Astrocyte (in vitro differentiated cells and primary cell): ENCODE data around the gene ZFPM1. TPM values are rescaled to one million over a fixed set of nuclear protein-coding genes. Genes with fewer than 3 reads are reported as not detected.
A peak's percentile ranks its signal among the peaks of the same experiment; 100 is the strongest.

Experiments used
- DNase-seq: peaks from one replicate; pipeline ENCODE4 v3.0.0-alpha.2; 2010; ENCODE audit warnings: low read depth
- FAIRE-seq: peaks from 2 replicates; lab custom pipeline; 2011; peaks lifted over from hg19 to GRCh38; lab: Jason Lieb, UNC
- H2AFZ ChIP-seq: 2 replicates; pipeline ENCODE4 v1.6.0; 2012; ENCODE audit warnings: low read depth, low read length, inconsistent platforms
- H3K27ac ChIP-seq: 2 replicates; pipeline ENCODE4 v1.5.1; 2011; ENCODE audit warnings: low read depth, low read length, inconsistent platforms
- H3K27me3 ChIP-seq: 2 replicates; pipeline ENCODE4 v1.6.0; 2011; ENCODE audit warnings: low read length, inconsistent platforms; ENCODE audit not compliant: insufficient read depth
- H3K36me3 ChIP-seq: 2 replicates; pipeline ENCODE4 v1.5.1; 2011; ENCODE audit warnings: low read length, inconsistent platforms; ENCODE audit not compliant: insufficient read depth
- H3K4me1 ChIP-seq: 2 replicates; pipeline ENCODE4 v1.5.1; 2011; ENCODE audit warnings: low read length, inconsistent platforms; ENCODE audit not compliant: insufficient read depth
- H3K4me2 ChIP-seq: 2 replicates; pipeline ENCODE4 v1.6.0; 2012; ENCODE audit warnings: low read length, inconsistent platforms
- H3K4me3 ChIP-seq: 2 replicates; pipeline ENCODE4 v1.5.1; 2011; ENCODE audit warnings: low read depth, mild to moderate bottlenecking, low read length, inconsistent platforms; ENCODE audit not compliant: insufficient read depth
- H3K79me2 ChIP-seq: 2 replicates; pipeline ENCODE4 v1.6.0; 2012; ENCODE audit warnings: mild to moderate bottlenecking, low read length, inconsistent platforms; ENCODE audit not compliant: insufficient read depth
- H3K9ac ChIP-seq: 2 replicates; pipeline ENCODE4 v1.6.0; 2012; ENCODE audit warnings: mild to moderate bottlenecking, low read length, inconsistent platforms
- H3K9me3 ChIP-seq: 2 replicates; pipeline ENCODE4 v1.5.1; 2012; ENCODE audit warnings: low read depth, mild to moderate bottlenecking, low read length, inconsistent platforms; ENCODE audit not compliant: insufficient read depth
- H4K20me1 ChIP-seq: 2 replicates; pipeline ENCODE4 v1.6.0; 2012; ENCODE audit warnings: low read length, inconsistent platforms; ENCODE audit not compliant: insufficient read depth
- H3K27ac Mint-ChIP-seq: one replicate; pipeline ENCODE4 v1.8.0; 2021; ENCODE audit warnings: mild to moderate bottlenecking, mixed read lengths; ENCODE audit not compliant: unreplicated experiment
- H3K27me3 Mint-ChIP-seq: one replicate; pipeline ENCODE4 v1.8.0; 2021; ENCODE audit warnings: low read depth, mixed read lengths; ENCODE audit not compliant: unreplicated experiment
- H3K36me3 Mint-ChIP-seq: one replicate; pipeline ENCODE4 v1.8.0; 2021; ENCODE audit warnings: low read depth, mixed read lengths; ENCODE audit not compliant: unreplicated experiment
- H3K4me1 Mint-ChIP-seq: one replicate; pipeline ENCODE4 v1.8.0; 2021; ENCODE audit warnings: low read depth, mixed read lengths; ENCODE audit not compliant: unreplicated experiment
- H3K4me3 Mint-ChIP-seq: one replicate; pipeline ENCODE4 v1.8.0; 2021; ENCODE audit warnings: mild to moderate bottlenecking, moderate library complexity, mixed read lengths; ENCODE audit not compliant: unreplicated experiment
- H3K9me3 Mint-ChIP-seq: one replicate; pipeline ENCODE4 v1.8.0; 2021; ENCODE audit warnings: mild to moderate bottlenecking, mixed read lengths; ENCODE audit not compliant: unreplicated experiment
- EZH2 ChIP-seq: IDR thresholded peaks from 2 replicates; pipeline ENCODE4 v1.6.1; 2012; ENCODE audit warnings: mild to moderate bottlenecking, low read length, inconsistent platforms; ENCODE audit not compliant: insufficient read depth
- total RNA-seq: library from RNA; stranded (reverse); gene quantifications from 2 replicates; pipeline ENCODE4 v1.2.1, GENCODE V29; 2021
- TF ChIP-seq, protein P1 (sequence below): IDR thresholded peaks from 2 replicates; pipeline ENCODE4 v1.5.1; 2011; ENCODE audit warnings: low read depth, mild to moderate bottlenecking, inconsistent platforms, low read length, moderate library complexity; ENCODE audit not compliant: insufficient read depth

Gene ZFPM1
- total RNA-seq, 1 donor from 2014 or later: 8.6 TPM

DNA sequence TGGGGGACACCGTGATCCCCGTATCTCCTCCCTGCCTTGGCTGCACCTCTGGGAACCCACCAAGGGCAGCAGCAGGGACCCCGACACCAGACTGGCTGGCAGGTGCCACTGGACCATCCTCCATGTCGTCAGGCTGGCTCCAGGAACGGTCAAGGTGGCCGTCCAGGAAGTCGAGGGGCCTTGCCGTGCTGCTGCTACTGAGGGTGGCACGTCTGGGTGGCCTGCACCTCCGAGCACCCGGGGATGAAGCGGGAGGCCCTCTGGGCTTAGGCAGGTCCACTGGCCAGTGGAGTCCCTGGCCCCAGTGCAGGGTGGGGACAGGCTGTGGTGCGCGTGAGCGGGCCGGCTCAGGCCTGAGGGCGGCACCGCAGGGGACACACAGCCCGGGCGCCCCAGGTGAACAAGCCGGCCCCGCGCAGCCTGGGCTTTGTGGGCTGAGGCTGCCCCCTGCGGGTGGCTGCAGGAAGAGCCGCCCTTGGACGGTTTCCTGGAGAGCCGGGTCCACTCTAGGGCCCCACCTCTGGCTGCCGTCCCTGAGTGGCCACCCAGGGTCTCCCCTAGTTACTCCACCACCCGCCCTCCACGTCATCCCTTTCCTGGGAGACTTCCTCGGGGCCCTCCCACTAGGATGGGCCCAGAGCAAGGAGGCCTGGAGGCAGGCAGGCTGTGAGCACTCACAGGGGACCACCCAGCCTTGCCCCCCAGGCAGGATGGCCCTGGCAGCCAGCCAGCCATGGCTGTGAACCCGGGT, 74.3 kb downstream of the ZFPM1 start:
- peaks cover 9% of the 10 kb centered on the region for H3K36me3 Mint-ChIP-seq
- no peak overlapping the region for H3K9ac ChIP-seq
- no peaks in the 10 kb centered on the region for H3K79me2 ChIP-seq
- DNase-seq (peak; percentile 14), FAIRE-seq (no peak)
- no peaks in the 10 kb centered on the region for H3K4me1 Mint-ChIP-seq
- H3K4me1 ChIP-seq: peaks cover 2% of the 10 kb centered on the region
- H3K27me3 ChIP-seq: peaks cover 3% of the 10 kb centered on the region
- no peak overlapping the region for H3K27ac Mint-ChIP-seq
- no peaks in the 10 kb centered on the region for H3K27me3 Mint-ChIP-seq
- H4K20me1 ChIP-seq: peaks cover 42% of the 10 kb centered on the region
- no peaks in the 10 kb centered on the region for H3K9me3 ChIP-seq
- no peaks in the 10 kb centered on the region for H3K36me3 ChIP-seq
- no peak overlapping the region for H3K27ac ChIP-seq
- H2AFZ ChIP-seq: no peak overlapping the region
- H3K4me3 ChIP-seq: no peak overlapping the region
- H3K4me3 Mint-ChIP-seq: no peak overlapping the region
- TF ChIP-seq, protein P1, sequence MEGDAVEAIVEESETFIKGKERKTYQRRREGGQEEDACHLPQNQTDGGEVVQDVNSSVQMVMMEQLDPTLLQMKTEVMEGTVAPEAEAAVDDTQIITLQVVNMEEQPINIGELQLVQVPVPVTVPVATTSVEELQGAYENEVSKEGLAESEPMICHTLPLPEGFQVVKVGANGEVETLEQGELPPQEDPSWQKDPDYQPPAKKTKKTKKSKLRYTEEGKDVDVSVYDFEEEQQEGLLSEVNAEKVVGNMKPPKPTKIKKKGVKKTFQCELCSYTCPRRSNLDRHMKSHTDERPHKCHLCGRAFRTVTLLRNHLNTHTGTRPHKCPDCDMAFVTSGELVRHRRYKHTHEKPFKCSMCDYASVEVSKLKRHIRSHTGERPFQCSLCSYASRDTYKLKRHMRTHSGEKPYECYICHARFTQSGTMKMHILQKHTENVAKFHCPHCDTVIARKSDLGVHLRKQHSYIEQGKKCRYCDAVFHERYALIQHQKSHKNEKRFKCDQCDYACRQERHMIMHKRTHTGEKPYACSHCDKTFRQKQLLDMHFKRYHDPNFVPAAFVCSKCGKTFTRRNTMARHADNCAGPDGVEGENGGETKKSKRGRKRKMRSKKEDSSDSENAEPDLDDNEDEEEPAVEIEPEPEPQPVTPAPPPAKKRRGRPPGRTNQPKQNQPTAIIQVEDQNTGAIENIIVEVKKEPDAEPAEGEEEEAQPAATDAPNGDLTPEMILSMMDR: peak; percentile 38
- TF ChIP-seq EZH2: no peak
- no peak overlapping the region for H3K4me2 ChIP-seq
- H3K9me3 Mint-ChIP-seq: no peaks in the 10 kb centered on the region

DNA sequence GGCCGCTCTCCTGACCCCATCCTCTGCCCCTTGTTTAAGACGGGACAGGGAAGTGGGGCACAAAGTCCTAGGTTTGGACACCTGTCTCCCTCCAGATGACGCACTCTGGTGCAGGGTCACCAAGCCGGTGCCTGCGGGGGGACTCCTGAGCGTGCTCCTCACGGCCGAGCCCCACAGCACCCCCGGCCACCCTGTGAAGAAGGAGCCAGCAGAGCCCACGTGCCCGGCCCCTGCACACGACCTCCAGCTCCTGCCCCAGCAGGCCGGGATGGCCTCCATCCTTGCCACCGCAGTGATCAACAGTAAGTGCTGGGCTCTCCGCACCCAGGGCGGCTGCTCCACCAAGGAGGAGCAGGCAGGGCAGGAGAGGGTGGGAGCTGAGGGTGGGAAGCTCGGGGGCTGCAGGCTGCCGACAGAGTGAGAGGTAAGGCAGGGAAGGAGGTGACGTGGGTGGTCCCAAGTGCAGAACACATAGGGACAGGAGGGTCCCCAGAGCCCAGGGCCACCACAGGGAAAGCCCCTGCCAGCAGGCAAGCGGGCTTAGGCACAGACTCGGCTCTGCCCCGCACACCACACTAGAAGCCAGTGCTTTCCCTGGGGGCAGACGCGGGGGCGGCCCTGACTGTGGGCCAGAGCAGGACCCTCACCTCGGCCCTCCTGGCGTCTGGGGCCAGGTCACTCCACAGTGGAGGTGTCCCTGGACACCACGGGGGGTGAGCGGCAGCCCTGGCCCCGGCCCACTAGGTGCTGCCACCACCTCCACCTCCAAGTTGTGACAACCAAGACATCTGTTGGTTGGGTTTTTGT, 75.1 kb downstream of the ZFPM1 start:
- no peaks in the 10 kb centered on the region for H3K9me3 ChIP-seq
- no peaks in the 10 kb centered on the region for H3K4me1 Mint-ChIP-seq

More for the DNA sequence above, 75.1 kb downstream of the ZFPM1 start:
- H2AFZ ChIP-seq: no peak overlapping the region
- no peak overlapping the region for H3K4me3 Mint-ChIP-seq
- H3K4me2 ChIP-seq: no peak overlapping the region
- H3K36me3 Mint-ChIP-seq: peaks cover 9% of the 10 kb centered on the region
- TF ChIP-seq, protein P1: no peak
- TF ChIP-seq EZH2: no peak
- peaks cover 35% of the 10 kb centered on the region for H4K20me1 ChIP-seq
- FAIRE-seq (no peak), DNase-seq (no peak)
- no peaks in the 10 kb centered on the region for H3K27me3 Mint-ChIP-seq
- H3K79me2 ChIP-seq: no peaks in the 10 kb centered on the region
- no peak overlapping the region for H3K27ac ChIP-seq
- no peak overlapping the region for H3K4me3 ChIP-seq
- H3K36me3 ChIP-seq: no peaks in the 10 kb centered on the region
- H3K9ac ChIP-seq: no peak overlapping the region
- peaks cover 4% of the 10 kb centered on the region for H3K4me1 ChIP-seq
- H3K27ac Mint-ChIP-seq: no peak overlapping the region
- H3K27me3 ChIP-seq: peaks cover 3% of the 10 kb centered on the region
- no peaks in the 10 kb centered on the region for H3K9me3 Mint-ChIP-seq
